ENCODE measurements around the gene ENAM. TPM values are rescaled to one million over a fixed set of nuclear protein-coding genes. Genes with fewer than 3 reads are reported as not detected.

The ENAM gene
- total and polyA plus RNA-seq, 2 of the 8 experiments (the other 6 are each of a cell fraction or from before 2014, with no cell fraction given), result not detected

DNA sequence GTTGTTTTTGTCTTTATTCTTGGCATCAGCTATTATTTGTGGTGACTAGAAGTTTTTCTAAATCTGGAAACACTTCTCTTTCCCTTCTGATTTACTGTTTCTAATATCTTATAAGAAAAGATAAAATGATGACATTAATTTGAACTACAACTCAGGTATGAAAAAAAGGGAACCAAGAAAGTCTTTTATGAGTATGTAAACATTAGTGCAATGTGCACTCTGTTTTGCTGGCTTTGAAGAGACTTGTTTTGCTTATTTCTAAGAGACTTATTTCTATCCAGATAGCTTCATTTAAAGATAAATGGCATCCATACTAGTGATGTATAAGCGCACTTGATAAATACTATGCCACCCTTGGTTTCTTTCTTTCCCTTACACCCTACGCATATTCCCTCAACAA, 46.6 kb upstream of the ENAM start (continued):
- TF ChIP-seq CHD7 (IDR thresholded peaks at IDR 0.05; ENCODE audit: insufficient replicate concordance, low read length), result no peak

Data from H1 (cell line).